ENCODE results near the gene B4GALT4. TPM values are rescaled to one million over a fixed set of nuclear protein-coding genes. Genes with fewer than 3 reads are reported as not detected.
A peak's percentile ranks its signal among the peaks of the same experiment; 100 is the strongest.

B4GALT4 gene
- total and polyA plus RNA-seq, 2 of the 8 experiments (the other 6 are each of a cell fraction or from before 2014, with no cell fraction given), result 14.6 to 44.7 TPM

DNA sequence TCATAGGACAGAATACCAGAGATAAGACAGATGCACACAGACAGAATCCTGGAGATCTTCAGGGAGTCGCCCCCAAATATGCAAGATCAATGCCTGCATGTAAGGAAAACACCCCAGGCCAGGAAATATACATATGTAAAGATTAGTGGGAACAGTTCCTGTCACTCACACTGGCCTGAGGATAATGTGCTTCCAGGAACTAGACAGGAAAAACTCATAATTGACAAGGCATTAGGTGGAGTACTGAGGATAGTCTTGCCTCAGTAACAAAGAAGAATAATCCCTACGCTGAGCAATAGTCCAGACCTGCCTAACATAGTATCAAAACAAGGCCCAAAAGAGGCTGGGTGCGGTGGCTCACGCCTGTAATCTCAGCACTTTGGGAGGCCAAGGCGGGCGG is 20.4 kb upstream of the B4GALT4 start:
- H4K91ac ChIP-seq (replicated peaks; ENCODE audit: insufficient read length, low read length), result no peak overlapping the region
- no peak for TF ChIP-seq RFX5 (IDR thresholded peaks at IDR 0.05; ENCODE audit: borderline replicate concordance, low read depth, low read length)
- TF ChIP-seq SP1 (IDR thresholded peaks at IDR 0.05; ENCODE audit: low read depth, low read length), result no peak
- no peak for TF ChIP-seq RNF2 (IDR thresholded peaks at IDR 0.05; ENCODE audit: borderline replicate concordance, low read depth, low read length, missing control alignments, poor library complexity, severe bottlenecking)
- no peak for TF ChIP-seq MAFK (IDR thresholded peaks at IDR 0.05; ENCODE audit: low read depth, low read length)
- TF ChIP-seq KDM4A (IDR thresholded peaks at IDR 0.05; ENCODE audit: low read depth, low read length, severe bottlenecking), result no peak
- no peak for TF ChIP-seq NANOG (IDR thresholded peaks at IDR 0.05; ENCODE audit: insufficient read depth, low read depth, low read length, poor library complexity, severe bottlenecking)
- no peak overlapping the region for H2BK120ac ChIP-seq (replicated peaks; ENCODE audit: low read depth, low read length)
- H3K9ac ChIP-seq (replicated peaks in 1 of 4; ENCODE audit: extremely low read depth in 1 of 4, low read depth in 3 of 4, low read length in 3 of 4), result no peak overlapping the region
- no peak overlapping the region for H3K56ac ChIP-seq (replicated peaks; ENCODE audit: insufficient read length, low read depth, low read length)
- H3K36me3 ChIP-seq (ENCODE audit: control insufficient read depth in 2 of 4, insufficient read depth in 4 of 4, low read length in 3 of 4), result no peaks in the 10 kb centered on the region
- peak overlapping the region; percentile 2; the same call in 1 of the 2 replicates for H2BK20ac ChIP-seq (ENCODE audit: low read length)
- DNase-seq (ENCODE audit: low read depth in 1 of 2, low spot score in 2 of 2), result no peak
- H3K18ac ChIP-seq (ENCODE audit: extremely low read depth, low read length), result no peak overlapping the region
- POLR2A ChIA-PET (ENCODE audit: partially characterized antibody), result no interaction called here
- no peak overlapping the region for H2AK5ac ChIP-seq (ENCODE audit: low read depth, low read length)
- no peaks in the 10 kb centered on the region for H3K79me1 ChIP-seq (ENCODE audit: low read depth, low read length)
- no peak overlapping the region for H3K14ac ChIP-seq (ENCODE audit: insufficient read length)
- H2BK12ac ChIP-seq (ENCODE audit: low read depth, low read length), result peak overlapping the region; percentile 0; the same call in 1 of the 2 replicates
- no peak overlapping the region for H3K4me2 ChIP-seq (ENCODE audit: insufficient read depth in 1 of 2, low read depth in 2 of 2, low read length in 2 of 2)
- no peaks in the 10 kb centered on the region for H3K9me3 ChIP-seq (ENCODE audit: insufficient read depth in 2 of 2, low read depth in 1 of 2, low read length in 1 of 2)
- no peaks in the 10 kb centered on the region for H3K79me2 ChIP-seq (ENCODE audit: control insufficient read depth in 1 of 2, insufficient read depth in 2 of 2, low read length in 2 of 2)
- no peak overlapping the region for H3K4ac ChIP-seq (replicated peaks; ENCODE audit: insufficient read length, low read depth, low read length)
- WGBS, 2 experiments (ENCODE audit: extremely low coverage in 1 of 2, insufficient coverage in 1 of 2, insufficient read length in 1 of 2, insufficient replicate concordance in 2 of 2, low coverage in 1 of 2, low lambda C conversion rate in 2 of 2, missing lambda C conversion rate in 1 of 2), result 71% methylated on average over 6 of the region's 6 CpGs; no CpG with 5 or more reads in 1 of the 2 experiments
- H2BK5ac ChIP-seq (ENCODE audit: low read depth, low read length), result no peak overlapping the region
- H3K27ac ChIP-seq (ENCODE audit: low read depth, low read length), result no peak overlapping the region
- no peak for FAIRE-seq
- H2BK15ac ChIP-seq (ENCODE audit: low read length), result no peak overlapping the region
- CTCF ChIA-PET (ENCODE audit: partially characterized antibody), result no interaction called here
- no peaks in the 10 kb centered on the region for H4K20me1 ChIP-seq (replicated peaks in 1 of 2; ENCODE audit: control insufficient read depth in 1 of 2, insufficient read depth in 2 of 2, low read length in 2 of 2)
- no peak overlapping the region for H3K4me3 ChIP-seq (ENCODE audit: extremely low read depth in 1 of 4, insufficient read depth in 2 of 4, low read depth in 3 of 4, low read length in 4 of 4)
- peaks cover 0 to 8% (median 6%) of the 10 kb centered on the region in 4 experiments; a peak in 3 of 7 replicates for H3K4me1 ChIP-seq (replicated peaks in 1 of 4; ENCODE audit: control insufficient read depth in 3 of 4, insufficient read depth in 4 of 4, low read length in 3 of 4)
- H4K5ac ChIP-seq (ENCODE audit: insufficient read length, low read depth, low read length), result no peak overlapping the region
- H4K8ac ChIP-seq (ENCODE audit: extremely low read depth, insufficient read depth, low read length), result no peak overlapping the region
- H3K23me2 ChIP-seq (ENCODE audit: low read depth, low read length), result no peaks in the 10 kb centered on the region
- H3K23ac ChIP-seq (ENCODE audit: insufficient read length), result no peak overlapping the region
- peak overlapping the region; percentile 36; the same call in 1 of the 2 replicates for H2AFZ ChIP-seq (ENCODE audit: low read length)
- H3K27me3 ChIP-seq (replicated peaks in 1 of 4; ENCODE audit: control insufficient read depth in 3 of 4, extremely low read depth in 1 of 4, insufficient read depth in 3 of 4, low read length in 3 of 4), result no peaks in the 10 kb centered on the region; a peak in 2 of 7 replicates
